Measurements from ENCODE around the gene LCN12. TPM values are rescaled to one million over a fixed set of nuclear protein-coding genes. Genes with fewer than 3 reads are reported as not detected.

The LCN12 gene
- total RNA-seq, 1 experiment from 2014 or later, result 2.5 TPM

DNA sequence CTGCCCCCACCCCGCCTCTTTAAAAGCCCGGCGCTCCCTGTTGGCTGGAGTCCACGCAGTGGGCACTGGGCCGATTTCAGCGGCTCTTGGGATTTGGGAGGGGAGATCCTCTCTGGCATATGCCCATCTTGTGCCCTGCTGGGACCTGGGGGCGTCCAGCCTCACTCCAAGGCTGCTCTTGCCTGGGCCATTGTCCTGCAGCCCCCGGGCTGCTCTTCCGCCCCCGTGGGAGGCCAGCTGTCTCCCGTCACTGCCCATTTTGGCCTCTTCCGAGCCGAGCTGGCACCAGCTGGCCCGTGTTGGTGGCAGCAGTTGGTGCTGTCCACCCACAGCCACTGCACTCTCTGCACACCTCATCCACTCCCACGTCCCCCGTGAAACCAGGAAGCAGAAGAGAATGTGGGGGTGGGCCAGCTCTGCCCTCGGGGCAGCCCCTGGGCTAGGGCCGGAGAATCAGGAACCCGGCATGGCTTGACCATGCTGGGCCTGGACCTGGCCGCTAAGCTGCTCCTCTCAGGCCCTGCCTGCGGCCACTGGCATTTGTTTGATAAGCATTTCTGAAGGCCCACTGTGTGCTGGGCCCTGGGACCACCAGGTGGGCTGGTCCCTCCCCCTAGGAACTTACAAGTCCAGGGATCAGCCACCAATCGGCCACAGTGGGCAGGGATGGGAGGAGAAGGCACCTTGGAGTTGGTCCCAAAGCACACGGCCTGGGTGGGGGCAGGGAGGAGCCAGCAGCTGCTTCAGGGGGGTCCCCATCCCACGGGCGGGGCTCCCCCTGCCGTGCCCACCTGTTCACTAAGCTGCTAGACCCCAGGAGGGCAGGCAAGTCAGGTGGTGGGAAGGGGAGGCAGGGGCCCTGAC, 4.8 kb upstream of the LCN12 start:
- H3K9me3 ChIP-seq (ENCODE audit: control insufficient read depth, insufficient read depth, low read depth, low read length), result no peaks in the 10 kb centered on the region
- POLR2A ChIA-PET, result no interaction called here
- H3K27ac ChIP-seq (ENCODE audit: low read length), result peak overlapping the region; percentile 48; the same call in 1 of the 2 replicates
- DNase-seq (ENCODE audit: low read depth, low spot score) (no peak), ATAC-seq (no peak)
- CTCF ChIA-PET, result interaction anchor here (1.0 to 2.1 kb wide), 7 partner anchors 14 to 121 kb away, joined by 3 to 22 read pairs (median 4); partner anchors contain the start of gene CLIC3
- TF ChIP-seq, protein P1, sequence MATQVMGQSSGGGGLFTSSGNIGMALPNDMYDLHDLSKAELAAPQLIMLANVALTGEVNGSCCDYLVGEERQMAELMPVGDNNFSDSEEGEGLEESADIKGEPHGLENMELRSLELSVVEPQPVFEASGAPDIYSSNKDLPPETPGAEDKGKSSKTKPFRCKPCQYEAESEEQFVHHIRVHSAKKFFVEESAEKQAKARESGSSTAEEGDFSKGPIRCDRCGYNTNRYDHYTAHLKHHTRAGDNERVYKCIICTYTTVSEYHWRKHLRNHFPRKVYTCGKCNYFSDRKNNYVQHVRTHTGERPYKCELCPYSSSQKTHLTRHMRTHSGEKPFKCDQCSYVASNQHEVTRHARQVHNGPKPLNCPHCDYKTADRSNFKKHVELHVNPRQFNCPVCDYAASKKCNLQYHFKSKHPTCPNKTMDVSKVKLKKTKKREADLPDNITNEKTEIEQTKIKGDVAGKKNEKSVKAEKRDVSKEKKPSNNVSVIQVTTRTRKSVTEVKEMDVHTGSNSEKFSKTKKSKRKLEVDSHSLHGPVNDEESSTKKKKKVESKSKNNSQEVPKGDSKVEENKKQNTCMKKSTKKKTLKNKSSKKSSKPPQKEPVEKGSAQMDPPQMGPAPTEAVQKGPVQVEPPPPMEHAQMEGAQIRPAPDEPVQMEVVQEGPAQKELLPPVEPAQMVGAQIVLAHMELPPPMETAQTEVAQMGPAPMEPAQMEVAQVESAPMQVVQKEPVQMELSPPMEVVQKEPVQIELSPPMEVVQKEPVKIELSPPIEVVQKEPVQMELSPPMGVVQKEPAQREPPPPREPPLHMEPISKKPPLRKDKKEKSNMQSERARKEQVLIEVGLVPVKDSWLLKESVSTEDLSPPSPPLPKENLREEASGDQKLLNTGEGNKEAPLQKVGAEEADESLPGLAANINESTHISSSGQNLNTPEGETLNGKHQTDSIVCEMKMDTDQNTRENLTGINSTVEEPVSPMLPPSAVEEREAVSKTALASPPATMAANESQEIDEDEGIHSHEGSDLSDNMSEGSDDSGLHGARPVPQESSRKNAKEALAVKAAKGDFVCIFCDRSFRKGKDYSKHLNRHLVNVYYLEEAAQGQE (IDR thresholded peaks at IDR 0.05; ENCODE audit: insufficient read depth in 1 of 2, low read depth in 2 of 2, low read length in 1 of 2), result no peak
- TF ChIP-seq CTCF (IDR thresholded peaks at IDR 0.05) (no peak), SIN3A (IDR thresholded peaks at IDR 0.05; ENCODE audit: borderline replicate concordance, insufficient read depth, low read depth, low read length) (no peak), TCF7L2 (IDR thresholded peaks at IDR 0.05; ENCODE audit: low read depth, low read length) (no peak), POLR2AphosphoS5 (IDR thresholded peaks at IDR 0.05; ENCODE audit: low read depth, low read length) (no peak)
- H3K4me1 ChIP-seq (ENCODE audit: control insufficient read depth, insufficient read depth, low read length), result peaks cover 33% of the 10 kb centered on the region
- in situ Hi-C loops (cut with HindIII; ENCODE audit: low pct_unique_long_range_greater_than_20kb, low sequenced_read_pairs) (no loop called here), intact Hi-C loops (cut with micrococcal nuclease; ENCODE audit: unreplicated experiment) (loop anchor here (10.0 kb wide), 1 partner anchor 88 kb away; the partner anchor contains the start of gene FUT7)
- H3K27me3 ChIP-seq (ENCODE audit: control insufficient read depth, insufficient read depth, low read length), result no peaks in the 10 kb centered on the region
- H3K36me3 ChIP-seq (ENCODE audit: control insufficient read depth, insufficient read depth, low read length), result peaks cover 7% of the 10 kb centered on the region; the same call in 1 of the 2 replicates
- no TSS peak for BruUV-seq (replicated peaks)
- H3K4me3 ChIP-seq (ENCODE audit: low read depth in 2 of 2, low read length in 2 of 2), result no peak overlapping the region

- intact Hi-C loops (cut with micrococcal nuclease; ENCODE audit: unreplicated experiment), result loop anchor here (10.0 kb wide), 1 partner anchor 87 kb away; the partner anchor contains the start of gene FUT7
- CTCF ChIA-PET, result interaction anchor here (0.8 to 2.1 kb wide), 10 partner anchors 13 to 120 kb away, joined by 3 to 22 read pairs (median 4); partner anchors contain the start of gene CLIC3
- TF ChIP-seq CTCF (IDR thresholded peaks at IDR 0.05), result peak; percentile 83
- TF ChIP-seq TCF7L2 (IDR thresholded peaks at IDR 0.05; ENCODE audit: low read depth, low read length), result no peak
- 0 out of 2 replicates have a peak, but pooled peaks have one; percentile 13 for ATAC-seq
- H3K4me3 ChIP-seq (ENCODE audit: low read depth in 2 of 2, low read length in 2 of 2), result no peak overlapping the region
- BruUV-seq (replicated peaks), result no TSS peak
- peak overlapping the region; percentile 48; the same call in 1 of the 2 replicates for H3K27ac ChIP-seq (ENCODE audit: low read length)
- H3K9me3 ChIP-seq (ENCODE audit: control insufficient read depth, insufficient read depth, low read depth, low read length), result no peaks in the 10 kb centered on the region
- peaks cover 33% of the 10 kb centered on the region for H3K4me1 ChIP-seq (ENCODE audit: control insufficient read depth, insufficient read depth, low read length)
- in situ Hi-C loops (cut with HindIII; ENCODE audit: low pct_unique_long_range_greater_than_20kb, low sequenced_read_pairs), result no loop called here
- POLR2A ChIA-PET, result no interaction called here
- no peaks in the 10 kb centered on the region for H3K27me3 ChIP-seq (ENCODE audit: control insufficient read depth, insufficient read depth, low read length)
- H3K36me3 ChIP-seq (ENCODE audit: control insufficient read depth, insufficient read depth, low read length), result peaks cover 7% of the 10 kb centered on the region; the same call in 1 of the 2 replicates
- DNase-seq (ENCODE audit: low read depth, low spot score), result no peak
These were observed 4.0 kb upstream of the LCN12 start for GRCh38 chr9:136947955-136948510.

Data from Panc1 (cell line).